Natural killer cell (primary cell): Measurements from ENCODE around the gene FAM78B. TPM values are rescaled to one million over a fixed set of nuclear protein-coding genes. Genes with fewer than 3 reads are reported as not detected.

ENCODE experiments used
- ATAC-seq, 3 donors: fragments of 150-1000 bp in 2 of 3; fragments of 200-7000 bp in 1 of 3; cut with Tn5 transposase; 1 replicate in 1 of 3; 2 replicates in 2 of 3; pipeline ENCODE4 v1.10.0; 2021; ENCODE audit warnings: mild to moderate bottlenecking in 2 of 3, moderate library complexity in 2 of 3
- DNase-seq, 2 donors: peaks; one replicate each; pipeline versions ENCODE4 v3.0.0 to v3.0.0-alpha.2; 2013 to 2021; ENCODE audit warnings: mixed read lengths in 1 of 2
- H3K27ac ChIP-seq: one replicate; pipeline ENCODE4 v1.5.1; 2013; ENCODE audit warnings: mild to moderate bottlenecking, low read length
- H3K27me3 ChIP-seq: one replicate; pipeline ENCODE4 v1.6.1; 2013; ENCODE audit warnings: low read length; ENCODE audit not compliant: control insufficient read depth, insufficient read depth
- H3K36me3 ChIP-seq: one replicate; pipeline ENCODE4 v1.6.1; 2013; ENCODE audit warnings: low read length; ENCODE audit not compliant: control insufficient read depth, insufficient read depth
- H3K4me1 ChIP-seq: one replicate; pipeline ENCODE4 v1.6.1; 2013; ENCODE audit warnings: low read length; ENCODE audit not compliant: control insufficient read depth, insufficient read depth
- H3K4me3 ChIP-seq: one replicate; pipeline ENCODE4 v1.5.1; 2013; ENCODE audit warnings: low read length
- H3K9me3 ChIP-seq: one replicate; pipeline ENCODE4 v1.6.1; 2013; ENCODE audit warnings: low read length; ENCODE audit not compliant: control insufficient read depth, insufficient read depth
- H3K27ac Mint-ChIP-seq, 2 donors: one replicate each; pipeline ENCODE4 v1.8.0; 2022; ENCODE audit warnings: mild to moderate bottlenecking in 2 of 2, mixed read lengths in 2 of 2, moderate library complexity in 1 of 2
- H3K27me3 Mint-ChIP-seq, 2 donors: one replicate each; pipeline ENCODE4 v1.8.0; 2022; ENCODE audit warnings: low read depth in 2 of 2, mixed read lengths in 2 of 2
- H3K36me3 Mint-ChIP-seq: one replicate; pipeline ENCODE4 v1.8.0; 2022; ENCODE audit warnings: mixed read lengths
- H3K4me1 Mint-ChIP-seq, 2 donors: one replicate each; pipeline ENCODE4 v1.8.0; 2022; ENCODE audit warnings: mixed read lengths in 2 of 2
- H3K4me3 Mint-ChIP-seq: one replicate; pipeline ENCODE4 v1.8.0; 2022; ENCODE audit warnings: mild to moderate bottlenecking, moderate library complexity, mixed read lengths
- H3K9me3 Mint-ChIP-seq, 2 donors: one replicate each; pipeline ENCODE4 v1.8.0; 2022; ENCODE audit warnings: mixed read lengths in 2 of 2
- WGBS: methylation state at CpG from one replicate; pipeline ENCODE4 v1.1.7; 2013; ENCODE audit warnings: missing lambda C conversion rate; ENCODE audit not compliant: insufficient coverage; 5-methylcytosine and 5-hydroxymethylcytosine counted together
- intact Hi-C: fragments of 100-400 bp; cut with micrococcal nuclease; formaldehyde crosslinking; loops from one replicate; pipeline ENCODE4 v1.14.2; 2022
- total RNA-seq, 4 donors: library from RNA; stranded (reverse); fragments of 120-200 nt in 1 of 4; gene quantifications; one replicate each; pipeline versions ENCODE4 v1.2.3 to v1.2.4, GENCODE V29; 2013 to 2022
- TF ChIP-seq, protein P1 (sequence below): fragments of 200-600 bp; IDR thresholded peaks from one replicate; pipeline ENCODE4 v1.8.0; 2022; ENCODE audit warnings: antibody characterized with exemption

FAM78B gene
- total RNA-seq = not detected
- total RNA-seq (2013) = not detected

- intact Hi-C loops = no loop called here
- TF ChIP-seq, protein P1, sequence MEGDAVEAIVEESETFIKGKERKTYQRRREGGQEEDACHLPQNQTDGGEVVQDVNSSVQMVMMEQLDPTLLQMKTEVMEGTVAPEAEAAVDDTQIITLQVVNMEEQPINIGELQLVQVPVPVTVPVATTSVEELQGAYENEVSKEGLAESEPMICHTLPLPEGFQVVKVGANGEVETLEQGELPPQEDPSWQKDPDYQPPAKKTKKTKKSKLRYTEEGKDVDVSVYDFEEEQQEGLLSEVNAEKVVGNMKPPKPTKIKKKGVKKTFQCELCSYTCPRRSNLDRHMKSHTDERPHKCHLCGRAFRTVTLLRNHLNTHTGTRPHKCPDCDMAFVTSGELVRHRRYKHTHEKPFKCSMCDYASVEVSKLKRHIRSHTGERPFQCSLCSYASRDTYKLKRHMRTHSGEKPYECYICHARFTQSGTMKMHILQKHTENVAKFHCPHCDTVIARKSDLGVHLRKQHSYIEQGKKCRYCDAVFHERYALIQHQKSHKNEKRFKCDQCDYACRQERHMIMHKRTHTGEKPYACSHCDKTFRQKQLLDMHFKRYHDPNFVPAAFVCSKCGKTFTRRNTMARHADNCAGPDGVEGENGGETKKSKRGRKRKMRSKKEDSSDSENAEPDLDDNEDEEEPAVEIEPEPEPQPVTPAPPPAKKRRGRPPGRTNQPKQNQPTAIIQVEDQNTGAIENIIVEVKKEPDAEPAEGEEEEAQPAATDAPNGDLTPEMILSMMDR = no peak
These were observed at the start of gene FAM78B for GRCh38 chr1:166166698-166167571. TSS of gene FAM78B (minus strand) at chr1:166167001. CDS start at chr1:166166248, 753 bp downstream.

DNA sequence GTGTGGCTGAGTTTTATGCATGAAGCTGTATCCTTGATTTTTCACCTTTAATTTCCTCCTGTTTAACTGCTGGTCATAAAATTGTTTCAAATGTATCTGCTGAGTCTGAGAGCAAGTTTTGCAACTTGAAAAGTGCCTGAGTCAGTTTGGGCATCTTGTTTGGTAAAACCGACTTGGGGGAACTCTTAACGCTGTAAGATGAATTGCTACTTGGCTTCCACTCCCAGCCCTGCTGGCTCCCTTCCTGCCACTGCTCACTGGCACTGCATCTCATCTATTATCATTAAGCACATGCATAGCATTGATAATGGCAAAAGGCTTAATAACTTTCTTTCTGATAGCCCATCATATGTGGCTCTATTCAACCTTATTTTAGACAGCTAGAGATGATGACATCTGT lies 35.7 kb upstream of the FAM78B start:
- Histone ChIP-seq H3K36me3 (no peaks in the 10 kb centered on the region), H3K27me3 (no peaks in the 10 kb centered on the region), H3K27ac (no peak overlapping the region), H3K4me1 (no peaks in the 10 kb centered on the region), H3K4me3 (no peak overlapping the region), H3K9me3 (no peaks in the 10 kb centered on the region)
- H3K4me3 Mint-ChIP-seq = no peak overlapping the region
- TF ChIP-seq, protein P1 = no peak
- 93% methylated on average over 2 of the region's 2 CpGs for WGBS
- no peaks in the 10 kb centered on the region for H3K36me3 Mint-ChIP-seq
- ATAC-seq = no peak
- H3K27ac Mint-ChIP-seq = no peak overlapping the region
- H3K4me1 Mint-ChIP-seq = no peaks in the 10 kb centered on the region
- H3K27me3 Mint-ChIP-seq = no peaks in the 10 kb centered on the region
- H3K9me3 Mint-ChIP-seq = peaks cover 0 to 3% of the 10 kb centered on the region in 2 donors
- no peak for DNase-seq
- intact Hi-C loops = no loop called here

More at GRCh38 chr1:166166698-166167571, at the start of gene FAM78B:
- peaks cover 8% of the 10 kb centered on the region for H3K4me1 ChIP-seq
- Mint-ChIP-seq H3K4me3 (peak within 1 kb of the TSS; percentile 78), H3K27ac (no peak within 1 kb of the TSS), H3K36me3 (no peaks in the 10 kb centered on the region), H3K27me3 (peaks cover 46 to 47% of the 10 kb centered on the region in 2 donors), H3K9me3 (peaks cover 0 to 3% of the 10 kb centered on the region in 2 donors), H3K4me1 (peaks cover 0 to 13% of the 10 kb centered on the region in 2 donors)
- H3K27me3 ChIP-seq = peaks cover 16% of the 10 kb centered on the region
- peak in 2 of 3 donors; percentile 34 to 67 for ATAC-seq
- H3K4me3 ChIP-seq = no peak within 1 kb of the TSS
- WGBS = 2% methylated on average over 61 of the region's 64 CpGs
- DNase-seq = peak in 1 of 2 donors; percentile 53
- H3K27ac ChIP-seq = no peak within 1 kb of the TSS
- no peaks in the 10 kb centered on the region for H3K9me3 ChIP-seq
- H3K36me3 ChIP-seq = no peaks in the 10 kb centered on the region

DNA sequence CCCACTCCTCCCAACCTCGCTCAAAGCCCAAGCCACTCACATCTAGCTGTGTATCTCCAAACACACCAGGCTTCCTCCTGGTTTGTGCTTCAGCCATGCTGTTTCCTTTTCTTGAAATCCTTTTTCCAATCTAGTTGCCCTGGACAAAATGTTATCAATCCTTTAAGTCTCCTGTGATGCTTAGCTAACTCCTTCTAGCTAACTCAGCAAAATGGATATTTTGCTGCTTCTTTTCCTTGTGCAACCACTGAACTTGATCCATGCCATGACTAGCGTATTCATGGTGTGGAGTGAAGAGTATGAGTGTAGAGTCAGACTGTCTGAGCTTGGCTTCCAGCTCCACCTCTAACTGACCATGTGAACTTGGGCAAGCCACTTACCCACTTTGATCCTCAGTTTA lies 33.9 kb upstream of the FAM78B start:
- H3K36me3 Mint-ChIP-seq = no peaks in the 10 kb centered on the region
- H3K27me3 Mint-ChIP-seq = no peaks in the 10 kb centered on the region
- H3K4me3 Mint-ChIP-seq = no peak overlapping the region
- 73% methylated on average over 2 of the region's 2 CpGs for WGBS
- Histone ChIP-seq H3K9me3 (no peaks in the 10 kb centered on the region), H3K4me1 (no peaks in the 10 kb centered on the region), H3K36me3 (no peaks in the 10 kb centered on the region), H3K27ac (no peak overlapping the region), H3K4me3 (no peak overlapping the region), H3K27me3 (no peaks in the 10 kb centered on the region)
- ATAC-seq (no peak), DNase-seq (no peak)
- H3K27ac Mint-ChIP-seq = no peak overlapping the region
- TF ChIP-seq, protein P1 = no peak
- no peaks in the 10 kb centered on the region for H3K4me1 Mint-ChIP-seq
- peaks cover 0 to 6% of the 10 kb centered on the region in 2 donors for H3K9me3 Mint-ChIP-seq
- intact Hi-C loops = no loop called here
